SK-N-SH (cell line): ENCODE measurements around the gene ITGAL.

Source experiments
- FOXM1 ChIP-seq: IDR thresholded peaks from 2 replicates; pipeline ENCODE4 v1.4.0; 2012; ENCODE audit warnings: low read depth, mild to moderate bottlenecking
- POLR2AphosphoS5 ChIP-seq: IDR thresholded peaks from 2 replicates; pipeline ENCODE4 v1.6.1; 2012; ENCODE audit warnings: low read depth, low read length
- RAD21 ChIP-seq: IDR thresholded peaks from 2 replicates; pipeline ENCODE4 v1.6.1; 2012; ENCODE audit warnings: mild to moderate bottlenecking, low read length
- SIN3A ChIP-seq: IDR thresholded peaks from 2 replicates; pipeline ENCODE4 v1.6.1; 2012; ENCODE audit warnings: low read depth, mild to moderate bottlenecking, low read length, moderate library complexity, borderline replicate concordance
- TEAD4 ChIP-seq: IDR thresholded peaks from 2 replicates; pipeline ENCODE4 v1.4.0; 2012; ENCODE audit warnings: mild to moderate bottlenecking, borderline replicate concordance; ENCODE audit not compliant: insufficient read depth
- TF ChIP-seq, protein P1 (sequence below): fragments of 200-600 bp; sonication (generic); IDR thresholded peaks from 2 replicates; pipeline ENCODE4 v1.6.1; 2017; ENCODE audit warnings: antibody characterized with exemption, mild to moderate bottlenecking, moderate library complexity
- TF ChIP-seq, protein P2 (sequence below): IDR thresholded peaks from 2 replicates; pipeline ENCODE4 v1.6.1; 2012; ENCODE audit warnings: mild to moderate bottlenecking, low read depth, low read length, moderate library complexity

DNA sequence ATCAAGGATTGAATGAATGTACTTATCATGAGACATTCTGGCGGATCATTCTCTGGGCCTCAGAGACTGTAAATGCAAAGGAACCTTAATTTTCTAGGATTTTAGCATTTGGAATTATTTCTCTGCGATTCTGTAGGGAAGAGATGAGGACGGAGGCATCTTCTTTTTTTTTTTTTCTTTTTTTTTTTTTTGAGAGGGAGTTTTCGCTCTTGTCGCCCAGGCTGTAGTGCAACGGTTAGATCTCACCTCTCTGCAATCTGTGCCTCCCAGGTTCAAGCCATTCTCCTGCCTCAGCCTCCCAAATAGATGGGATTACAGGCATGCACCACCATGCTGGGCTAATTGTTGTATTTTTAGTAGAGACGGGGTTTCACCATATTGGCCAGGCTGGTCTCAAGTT, 2.1 kb downstream of the ITGAL start:
- TF ChIP-seq, protein P1, sequence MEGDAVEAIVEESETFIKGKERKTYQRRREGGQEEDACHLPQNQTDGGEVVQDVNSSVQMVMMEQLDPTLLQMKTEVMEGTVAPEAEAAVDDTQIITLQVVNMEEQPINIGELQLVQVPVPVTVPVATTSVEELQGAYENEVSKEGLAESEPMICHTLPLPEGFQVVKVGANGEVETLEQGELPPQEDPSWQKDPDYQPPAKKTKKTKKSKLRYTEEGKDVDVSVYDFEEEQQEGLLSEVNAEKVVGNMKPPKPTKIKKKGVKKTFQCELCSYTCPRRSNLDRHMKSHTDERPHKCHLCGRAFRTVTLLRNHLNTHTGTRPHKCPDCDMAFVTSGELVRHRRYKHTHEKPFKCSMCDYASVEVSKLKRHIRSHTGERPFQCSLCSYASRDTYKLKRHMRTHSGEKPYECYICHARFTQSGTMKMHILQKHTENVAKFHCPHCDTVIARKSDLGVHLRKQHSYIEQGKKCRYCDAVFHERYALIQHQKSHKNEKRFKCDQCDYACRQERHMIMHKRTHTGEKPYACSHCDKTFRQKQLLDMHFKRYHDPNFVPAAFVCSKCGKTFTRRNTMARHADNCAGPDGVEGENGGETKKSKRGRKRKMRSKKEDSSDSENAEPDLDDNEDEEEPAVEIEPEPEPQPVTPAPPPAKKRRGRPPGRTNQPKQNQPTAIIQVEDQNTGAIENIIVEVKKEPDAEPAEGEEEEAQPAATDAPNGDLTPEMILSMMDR: no peak
- TF ChIP-seq TEAD4: no peak
- TF ChIP-seq FOXM1: no peak
- TF ChIP-seq, protein P2, sequence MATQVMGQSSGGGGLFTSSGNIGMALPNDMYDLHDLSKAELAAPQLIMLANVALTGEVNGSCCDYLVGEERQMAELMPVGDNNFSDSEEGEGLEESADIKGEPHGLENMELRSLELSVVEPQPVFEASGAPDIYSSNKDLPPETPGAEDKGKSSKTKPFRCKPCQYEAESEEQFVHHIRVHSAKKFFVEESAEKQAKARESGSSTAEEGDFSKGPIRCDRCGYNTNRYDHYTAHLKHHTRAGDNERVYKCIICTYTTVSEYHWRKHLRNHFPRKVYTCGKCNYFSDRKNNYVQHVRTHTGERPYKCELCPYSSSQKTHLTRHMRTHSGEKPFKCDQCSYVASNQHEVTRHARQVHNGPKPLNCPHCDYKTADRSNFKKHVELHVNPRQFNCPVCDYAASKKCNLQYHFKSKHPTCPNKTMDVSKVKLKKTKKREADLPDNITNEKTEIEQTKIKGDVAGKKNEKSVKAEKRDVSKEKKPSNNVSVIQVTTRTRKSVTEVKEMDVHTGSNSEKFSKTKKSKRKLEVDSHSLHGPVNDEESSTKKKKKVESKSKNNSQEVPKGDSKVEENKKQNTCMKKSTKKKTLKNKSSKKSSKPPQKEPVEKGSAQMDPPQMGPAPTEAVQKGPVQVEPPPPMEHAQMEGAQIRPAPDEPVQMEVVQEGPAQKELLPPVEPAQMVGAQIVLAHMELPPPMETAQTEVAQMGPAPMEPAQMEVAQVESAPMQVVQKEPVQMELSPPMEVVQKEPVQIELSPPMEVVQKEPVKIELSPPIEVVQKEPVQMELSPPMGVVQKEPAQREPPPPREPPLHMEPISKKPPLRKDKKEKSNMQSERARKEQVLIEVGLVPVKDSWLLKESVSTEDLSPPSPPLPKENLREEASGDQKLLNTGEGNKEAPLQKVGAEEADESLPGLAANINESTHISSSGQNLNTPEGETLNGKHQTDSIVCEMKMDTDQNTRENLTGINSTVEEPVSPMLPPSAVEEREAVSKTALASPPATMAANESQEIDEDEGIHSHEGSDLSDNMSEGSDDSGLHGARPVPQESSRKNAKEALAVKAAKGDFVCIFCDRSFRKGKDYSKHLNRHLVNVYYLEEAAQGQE: no peak
- no peak for TF ChIP-seq RAD21
- TF ChIP-seq POLR2AphosphoS5: no peak
- TF ChIP-seq SIN3A: no peak
